Cardiac muscle cell (in vitro differentiated cells and primary cell): ENCODE data around the gene CNNM1. TPM values are rescaled to one million over a fixed set of nuclear protein-coding genes. Genes with fewer than 3 reads are reported as not detected.

ENCODE experiments used
- DNase-seq, 2 donors: peaks; one replicate each; pipeline versions ENCODE4 v3.0.0 to v3.0.0-alpha.2; 2010 to 2017; ENCODE audit warnings: low read depth in 1 of 2, low spot score in 1 of 2
- H3K27ac ChIP-seq: fragments of 200-600 bp; sonication (generic); 2 replicates; pipeline ENCODE4 v1.5.1; 2016
- H3K27me3 ChIP-seq: fragments of 200-600 bp; sonication (generic); 2 replicates; pipeline ENCODE4 v1.6.0; 2016; ENCODE audit warnings: control low read depth
- H3K36me3 ChIP-seq: fragments of 200-600 bp; sonication (generic); 2 replicates; pipeline ENCODE4 v1.5.1; 2016; ENCODE audit warnings: control low read depth
- H3K4me1 ChIP-seq: fragments of 200-600 bp; sonication (generic); 2 replicates; pipeline ENCODE4 v1.8.1; 2017; ENCODE audit warnings: low read depth, mild to moderate bottlenecking, mixed run types
- H3K4me3 ChIP-seq: fragments of 200-600 bp; sonication (generic); 2 replicates; pipeline ENCODE4 v1.5.1; 2016; ENCODE audit warnings: mild to moderate bottlenecking
- H3K9me3 ChIP-seq: fragments of 200-600 bp; sonication (generic); 2 replicates; pipeline ENCODE4 v1.5.1; 2017; ENCODE audit warnings: low read depth, mild to moderate bottlenecking, control low read depth
- CTCF ChIP-seq: IDR thresholded peaks from 2 replicates; pipeline ENCODE4 v1.5.1; 2012; ENCODE audit warnings: low read depth, mild to moderate bottlenecking, low read length
- polyA plus RNA-seq: library from polyadenylated mRNA; unstranded; fragments of >200 nt; fragmentation: Nextera tagmentation; extraction: Ambion mirVana; gene quantifications from 2 replicates; pipeline ENCODE4 v1.2.1, GENCODE V29; 2016
- total RNA-seq: library from RNA; depleted of rRNA; stranded (reverse); fragments of >200 nt; gene quantifications from 2 replicates; pipeline ENCODE4 v1.2.3, GENCODE V29; 2016

Gene CNNM1
- total and polyA plus RNA-seq, 2 experiments from 2014 or later: 1.7 to 2.8 TPM

GRCh38 chr10:99341860-99342490, 12.8 kb downstream of the CNNM1 start:
- DNase-seq: peak in 1 of 2 donors; percentile 63
- H3K27me3 ChIP-seq: no peaks in the 10 kb centered on the region

GRCh38 chr10:99343262-99343661, 14.1 kb downstream of the CNNM1 start:
- no peak overlapping the region for H3K4me3 ChIP-seq
- no peak overlapping the region for H3K27ac ChIP-seq
- no peak for TF ChIP-seq CTCF
- no peak for DNase-seq
- no peaks in the 10 kb centered on the region for H3K9me3 ChIP-seq
- no peaks in the 10 kb centered on the region for H3K36me3 ChIP-seq
- no peaks in the 10 kb centered on the region for H3K27me3 ChIP-seq
- H3K4me1 ChIP-seq: no peaks in the 10 kb centered on the region

More at GRCh38 chr10:99341860-99342490, 12.8 kb downstream of the CNNM1 start:
- Histone ChIP-seq H3K9me3 (no peaks in the 10 kb centered on the region), H3K4me1 (no peaks in the 10 kb centered on the region), H3K27ac (no peak overlapping the region), H3K4me3 (no peak overlapping the region), H3K36me3 (no peaks in the 10 kb centered on the region)
- TF ChIP-seq CTCF: no peak

- Histone ChIP-seq H3K4me1 (no peaks in the 10 kb centered on the region), H3K36me3 (no peaks in the 10 kb centered on the region), H3K9me3 (no peaks in the 10 kb centered on the region), H3K27ac (no peak overlapping the region), H3K4me3 (no peak overlapping the region), H3K27me3 (no peaks in the 10 kb centered on the region)
- no peak for TF ChIP-seq CTCF
- DNase-seq: no peak
Observed at GRCh38 chr10:99344715-99345114, 15.6 kb downstream of the CNNM1 start.

- H3K27ac ChIP-seq: no peak overlapping the region
Observed at GRCh38 chr10:99345350-99345749, 16.2 kb downstream of the CNNM1 start.

GRCh38 chr10:99346247-99346646, 17.1 kb downstream of the CNNM1 start:
- no peaks in the 10 kb centered on the region for H3K4me1 ChIP-seq
- no peak overlapping the region for H3K4me3 ChIP-seq
- TF ChIP-seq CTCF: no peak
- H3K27me3 ChIP-seq: no peaks in the 10 kb centered on the region
- no peak overlapping the region for H3K27ac ChIP-seq
- H3K36me3 ChIP-seq: no peaks in the 10 kb centered on the region
- DNase-seq: peak in 1 of 2 donors; percentile 41
- no peaks in the 10 kb centered on the region for H3K9me3 ChIP-seq

More at GRCh38 chr10:99345350-99345749, 16.2 kb downstream of the CNNM1 start:
- no peak for TF ChIP-seq CTCF
- Histone ChIP-seq H3K9me3 (no peaks in the 10 kb centered on the region), H3K27me3 (no peaks in the 10 kb centered on the region), H3K4me3 (no peak overlapping the region), H3K4me1 (no peaks in the 10 kb centered on the region), H3K36me3 (no peaks in the 10 kb centered on the region)
- peak in 1 of 2 donors; percentile 49 for DNase-seq

- Histone ChIP-seq H3K4me3 (no peak overlapping the region), H3K27ac (no peak overlapping the region), H3K27me3 (no peaks in the 10 kb centered on the region), H3K9me3 (no peaks in the 10 kb centered on the region), H3K36me3 (no peaks in the 10 kb centered on the region), H3K4me1 (no peaks in the 10 kb centered on the region)
- no peak for TF ChIP-seq CTCF
- no peak for DNase-seq
Observed at GRCh38 chr10:99347672-99348071, 18.5 kb downstream of the CNNM1 start.
